Posterior cingulate gyrus (tissue), 11 donors: ENCODE measurements around the gene MTMR2.

Experiments
- DNase-seq, 10 donors: peaks; one replicate each; pipeline versions ENCODE4 v3.0.0 to v3.0.0-alpha.2; 2020 to 2021; ENCODE audit warnings: mixed read lengths in 3 of 10
- intact Hi-C: fragments of 100-400 bp; cut with DNase I; formaldehyde crosslinking; loops from one replicate; pipeline ENCODE4 v1.15.1; 2023

Gene MTMR2

DNA sequence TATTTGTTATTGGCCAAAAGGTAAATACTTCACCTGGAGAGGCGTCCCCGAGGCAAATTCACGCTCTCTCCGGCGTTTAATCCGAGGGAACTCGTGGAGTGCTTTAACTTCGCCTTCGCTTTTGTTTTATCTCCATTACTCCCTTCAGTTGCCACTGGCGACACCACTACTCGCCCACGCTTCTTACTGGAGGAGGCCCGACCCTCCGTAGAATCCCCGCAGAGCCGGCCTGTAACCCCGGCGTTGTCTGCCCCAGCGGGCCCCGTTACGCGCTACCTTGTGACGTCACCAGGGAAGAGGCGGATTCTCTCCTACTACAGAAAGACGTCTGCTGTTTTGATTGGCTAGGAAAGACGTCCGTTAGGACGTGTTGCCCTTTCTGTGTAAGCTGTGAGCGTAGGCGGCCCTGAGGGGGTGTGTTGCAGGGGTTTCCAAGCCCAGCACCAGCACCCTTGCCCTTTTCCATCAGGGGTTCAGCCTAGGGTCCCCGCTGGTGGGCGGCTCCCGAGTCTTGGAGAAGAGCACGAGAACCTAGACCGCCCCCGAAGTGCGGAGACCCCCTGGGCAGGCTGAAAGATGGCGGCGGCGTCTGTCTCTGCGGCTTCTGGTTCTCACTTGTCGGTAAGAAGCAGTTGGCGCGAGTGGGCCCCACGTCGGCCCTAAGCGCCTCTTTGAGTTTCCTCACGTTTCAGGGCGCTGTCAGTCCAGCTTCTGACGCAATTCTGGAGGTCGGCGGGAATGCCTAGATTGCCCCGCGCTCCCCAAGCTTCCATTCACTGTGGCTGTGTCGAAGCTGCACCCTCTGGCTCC, 133.6 kb downstream of the MTMR2 start, which contains the start of gene CEP57:
Gene CEP57 (plus strand): TSS at position 376 of the 810 bp plus-strand sequence. CDS start 201 bp downstream, at position 577.
- intact Hi-C loops, result loop anchor here (5.0 kb wide), 1 partner anchor 602 kb away; the partner anchor contains the start of gene JRKL
- DNase-seq, result peak; percentile 83 to 98 (median 92)

DNA sequence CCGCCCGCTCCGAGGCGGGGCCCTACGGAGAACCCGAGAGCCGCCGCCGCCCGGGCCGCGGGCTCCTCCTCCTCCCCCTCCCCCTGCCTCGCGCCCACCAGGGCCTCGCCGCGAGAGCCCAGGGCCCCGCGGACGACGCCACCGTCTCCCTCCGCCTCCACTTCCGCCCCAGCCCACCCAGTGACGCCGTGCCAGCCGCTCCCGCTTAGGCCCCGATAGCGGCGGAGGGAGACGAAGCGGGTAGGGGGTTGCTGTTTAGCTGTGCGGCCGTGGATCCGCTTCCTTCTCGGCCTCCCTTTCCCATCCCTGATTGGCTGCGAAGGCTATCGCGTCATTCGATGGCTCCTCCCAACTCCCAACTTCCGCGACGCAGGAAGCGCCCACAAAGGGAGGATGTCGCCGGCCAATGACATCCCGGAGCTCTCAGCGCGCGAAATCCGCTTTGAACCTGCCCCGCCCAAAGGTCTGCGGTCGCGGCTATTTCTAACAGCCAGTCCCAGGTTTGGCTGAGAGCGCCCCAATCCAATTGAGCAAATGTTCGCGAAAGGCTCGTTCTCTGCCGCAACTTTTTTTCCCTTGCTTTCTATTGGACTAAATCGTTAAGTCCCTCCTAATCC, 134.3 kb downstream of the MTMR2 start, which contains the start of gene FAM76B:
Gene FAM76B (minus strand): TSS at position 277 of the 617 bp plus-strand sequence. CDS start 304 bp downstream, outside the sequence.
- intact Hi-C loops, result loop anchor here (5.0 kb wide), 1 partner anchor 603 kb away; the partner anchor contains the start of gene JRKL
- peak; percentile 96 to 100 (median 98) for DNase-seq

DNA sequence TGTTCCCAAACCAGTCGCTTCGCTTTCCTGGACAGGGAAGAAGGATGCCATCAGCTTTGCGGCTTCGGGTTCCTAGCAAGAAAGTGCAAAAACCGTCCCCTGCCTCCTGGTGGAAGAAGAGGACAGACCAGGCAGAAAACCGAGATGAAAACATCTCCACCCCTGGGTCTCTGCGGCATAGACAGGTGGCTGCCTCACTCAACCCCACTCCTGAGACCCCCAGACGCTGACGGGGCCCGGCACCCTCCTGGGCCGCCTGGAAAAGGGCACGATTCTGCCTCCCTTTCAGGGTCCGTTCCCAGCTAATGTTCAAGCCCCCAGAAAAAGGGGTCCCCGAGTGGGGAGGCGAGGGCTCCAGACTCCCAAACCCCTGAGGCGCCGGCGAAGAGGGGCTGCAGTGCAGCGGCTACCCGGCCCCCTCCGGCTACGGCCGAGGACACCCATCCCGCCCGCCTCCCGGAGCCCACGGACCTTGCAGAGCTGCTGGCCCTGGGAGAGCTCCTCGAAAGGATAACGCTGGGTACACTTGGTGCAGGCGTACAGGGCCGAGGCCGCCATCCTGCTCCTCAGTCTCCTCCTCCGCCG, 134.9 kb downstream of the MTMR2 start:
- intact Hi-C loops, result no loop called here
- peak in 4 of 10 donors; percentile 11 to 22 (median 14) for DNase-seq
